Heart left ventricle (tissue), 13 donors: ENCODE data around the gene AKAP9.

ENCODE experiments used
- POLR2A ChIP-seq, 2 donors: fragments of 450-650 bp; IDR thresholded peaks; one replicate each; pipeline ENCODE4 v1.6.1; 2017; ENCODE audit warnings: antibody characterized with exemption in 2 of 2, mild to moderate bottlenecking in 2 of 2, moderate library complexity in 2 of 2
- TF ChIP-seq, protein P1 (sequence below), 12 donors: fragments of 200-600 bp; sonication (generic) in 4 of 12; IDR thresholded peaks; one replicate each; pipeline versions ENCODE4 v1.5.0 to v1.8.0; 2018 to 2022; ENCODE audit warnings: antibody characterized with exemption in 12 of 12, mild to moderate bottlenecking in 5 of 12
- donor health status: ischemic (EF 13 %, LVEDD 7.1; RV severe dilation, severe dysfunction).
- donor health status: DM: no; HTN: yes; CAD: no.
- donor health status: DM: no; HTN: no; CAD: no.
- donor health status: ischemic (EF 25% LVEDD 6.9; RV normal size, moderate dysfunction).
- donor health status: ischemic (EF 25% LVEDD 5.7; RV mildly dilated, moderate dysfunction).
- donor health status: ischemic (EF 35%, LVEDD 5.7; RV mildly dilated, moderate dysfunction).
- donor health status: nonischemic (EF 11% LVEDD 7.7; RV severe dilation, severe dysfunction).
- donor health status: DM: yes; HTN: yes; CAD: no.
- donor health status: PGD.
- donor health status: ischemic (EF 29% LVEDD 5.4; RV normal size, mild dysfunction).
- donor health status: nonischemic (EF 23%, LVEDD 6.1; RV moderate dilation, normal function).

DNA sequence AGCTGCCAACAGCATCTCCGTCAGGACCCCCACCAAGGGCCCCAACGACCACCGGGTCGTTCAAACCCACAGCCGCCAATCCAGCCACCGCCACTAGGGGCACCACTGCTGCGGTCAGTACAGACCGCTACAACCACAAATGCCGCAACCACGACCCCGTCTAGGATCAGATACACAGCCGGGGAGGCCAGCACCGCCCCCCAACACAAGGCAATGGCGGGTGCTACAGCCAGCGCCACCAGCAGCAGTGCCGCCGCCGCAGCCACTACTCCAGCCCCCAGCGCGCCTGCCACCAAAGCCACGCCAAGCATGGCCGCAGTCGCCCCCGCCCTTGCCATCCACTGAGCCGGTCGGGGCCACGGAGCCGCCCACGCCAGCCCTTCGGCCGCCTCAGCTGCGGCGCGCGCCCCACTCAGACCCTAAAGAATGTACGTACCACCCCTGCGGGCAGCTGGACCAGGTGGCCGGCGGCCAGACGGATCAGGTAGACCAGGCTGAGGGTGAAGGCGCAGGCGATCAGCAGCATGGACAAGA is 193.1 kb downstream of the AKAP9 start:
- TF ChIP-seq, protein P1, sequence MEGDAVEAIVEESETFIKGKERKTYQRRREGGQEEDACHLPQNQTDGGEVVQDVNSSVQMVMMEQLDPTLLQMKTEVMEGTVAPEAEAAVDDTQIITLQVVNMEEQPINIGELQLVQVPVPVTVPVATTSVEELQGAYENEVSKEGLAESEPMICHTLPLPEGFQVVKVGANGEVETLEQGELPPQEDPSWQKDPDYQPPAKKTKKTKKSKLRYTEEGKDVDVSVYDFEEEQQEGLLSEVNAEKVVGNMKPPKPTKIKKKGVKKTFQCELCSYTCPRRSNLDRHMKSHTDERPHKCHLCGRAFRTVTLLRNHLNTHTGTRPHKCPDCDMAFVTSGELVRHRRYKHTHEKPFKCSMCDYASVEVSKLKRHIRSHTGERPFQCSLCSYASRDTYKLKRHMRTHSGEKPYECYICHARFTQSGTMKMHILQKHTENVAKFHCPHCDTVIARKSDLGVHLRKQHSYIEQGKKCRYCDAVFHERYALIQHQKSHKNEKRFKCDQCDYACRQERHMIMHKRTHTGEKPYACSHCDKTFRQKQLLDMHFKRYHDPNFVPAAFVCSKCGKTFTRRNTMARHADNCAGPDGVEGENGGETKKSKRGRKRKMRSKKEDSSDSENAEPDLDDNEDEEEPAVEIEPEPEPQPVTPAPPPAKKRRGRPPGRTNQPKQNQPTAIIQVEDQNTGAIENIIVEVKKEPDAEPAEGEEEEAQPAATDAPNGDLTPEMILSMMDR (IDR thresholded peaks at IDR 0.05) = peak; percentile 57 to 89 (median 72)
- TF ChIP-seq POLR2A (IDR thresholded peaks at IDR 0.05) = no peak
